ENCODE results near the gene LRRIQ1. TPM values are rescaled to one million over a fixed set of nuclear protein-coding genes. Genes with fewer than 3 reads are reported as not detected.

The LRRIQ1 gene
- total RNA-seq, 4 donors from 2014 or later: 1.6 to 5.4 (median 3.4) TPM

- Histone ChIP-seq H3K4me1 (no peaks in the 10 kb centered on the region), H3K27me3 (no peaks in the 10 kb centered on the region), H3K36me3 (no peaks in the 10 kb centered on the region), H3K27ac (no peak overlapping the region), H3K4me3 (no peak overlapping the region), H3K9me3 (no peaks in the 10 kb centered on the region)
- 3 to 8% methylated on average over 1 of the region's 1 CpG for WGBS, 2 donors
- TF ChIP-seq EP300 (IDR thresholded peaks at IDR 0.05): no peak
- no peak for TF ChIP-seq POLR2A (IDR thresholded peaks at IDR 0.05)
- TF ChIP-seq, protein P1, sequence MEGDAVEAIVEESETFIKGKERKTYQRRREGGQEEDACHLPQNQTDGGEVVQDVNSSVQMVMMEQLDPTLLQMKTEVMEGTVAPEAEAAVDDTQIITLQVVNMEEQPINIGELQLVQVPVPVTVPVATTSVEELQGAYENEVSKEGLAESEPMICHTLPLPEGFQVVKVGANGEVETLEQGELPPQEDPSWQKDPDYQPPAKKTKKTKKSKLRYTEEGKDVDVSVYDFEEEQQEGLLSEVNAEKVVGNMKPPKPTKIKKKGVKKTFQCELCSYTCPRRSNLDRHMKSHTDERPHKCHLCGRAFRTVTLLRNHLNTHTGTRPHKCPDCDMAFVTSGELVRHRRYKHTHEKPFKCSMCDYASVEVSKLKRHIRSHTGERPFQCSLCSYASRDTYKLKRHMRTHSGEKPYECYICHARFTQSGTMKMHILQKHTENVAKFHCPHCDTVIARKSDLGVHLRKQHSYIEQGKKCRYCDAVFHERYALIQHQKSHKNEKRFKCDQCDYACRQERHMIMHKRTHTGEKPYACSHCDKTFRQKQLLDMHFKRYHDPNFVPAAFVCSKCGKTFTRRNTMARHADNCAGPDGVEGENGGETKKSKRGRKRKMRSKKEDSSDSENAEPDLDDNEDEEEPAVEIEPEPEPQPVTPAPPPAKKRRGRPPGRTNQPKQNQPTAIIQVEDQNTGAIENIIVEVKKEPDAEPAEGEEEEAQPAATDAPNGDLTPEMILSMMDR (IDR thresholded peaks at IDR 0.05): peak in 2 of 5 experiments; percentile 31 to 32
- DNase-seq (ENCODE audit: low spot score in 2 of 2): no peak
These were observed 40.7 kb downstream of the LRRIQ1 start for GRCh38 chr12:85076688-85077430.

DNA sequence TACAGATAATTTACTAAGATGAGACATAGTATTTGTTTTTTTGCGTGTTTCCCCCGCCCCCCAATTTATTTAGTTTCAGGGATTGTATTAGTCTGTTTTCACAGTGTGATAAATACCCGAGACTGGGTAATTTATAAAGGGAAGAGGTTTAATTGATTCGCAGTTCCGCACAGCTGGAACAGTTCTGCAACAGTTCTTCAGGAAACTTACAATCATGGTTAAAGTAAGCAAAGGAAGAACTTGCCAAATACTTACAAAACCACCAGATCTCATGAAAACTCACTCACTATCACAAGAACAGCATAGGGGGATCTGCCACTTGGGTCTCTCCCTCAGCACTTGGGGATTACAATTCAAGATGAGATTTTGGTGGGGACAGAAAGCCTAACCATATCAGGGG, 48.9 kb downstream of the LRRIQ1 start:
- H3K4me1 ChIP-seq: no peaks in the 10 kb centered on the region
- no peak overlapping the region for H3K27ac ChIP-seq
- WGBS, 2 donors: 91% methylated on average over 5 of the region's 5 CpGs
- no peaks in the 10 kb centered on the region for H3K27me3 ChIP-seq
- DNase-seq (ENCODE audit: low spot score in 2 of 2): no peak
- no peak for TF ChIP-seq EP300 (IDR thresholded peaks at IDR 0.05)
- no peak for TF ChIP-seq POLR2A (IDR thresholded peaks at IDR 0.05)
- TF ChIP-seq, protein P1 (IDR thresholded peaks at IDR 0.05): no peak
- H3K4me3 ChIP-seq: no peak overlapping the region
- no peaks in the 10 kb centered on the region for H3K36me3 ChIP-seq
- H3K9me3 ChIP-seq: no peaks in the 10 kb centered on the region

- TF ChIP-seq POLR2A (IDR thresholded peaks at IDR 0.05) (no peak), EP300 (IDR thresholded peaks at IDR 0.05) (no peak)
- TF ChIP-seq, protein P1 (IDR thresholded peaks at IDR 0.05): no peak
- DNase-seq (ENCODE audit: low spot score in 2 of 2): no peak
- WGBS, 2 donors: 70 to 85% methylated on average over 4 to 5 of the region's 5 CpGs
- Histone ChIP-seq H3K27ac (no peak overlapping the region), H3K36me3 (no peaks in the 10 kb centered on the region), H3K27me3 (no peaks in the 10 kb centered on the region), H3K9me3 (no peaks in the 10 kb centered on the region), H3K4me1 (no peaks in the 10 kb centered on the region), H3K4me3 (no peak overlapping the region)
These were observed 53.6 kb downstream of the LRRIQ1 start for GRCh38 chr12:85089792-85090191.

DNA sequence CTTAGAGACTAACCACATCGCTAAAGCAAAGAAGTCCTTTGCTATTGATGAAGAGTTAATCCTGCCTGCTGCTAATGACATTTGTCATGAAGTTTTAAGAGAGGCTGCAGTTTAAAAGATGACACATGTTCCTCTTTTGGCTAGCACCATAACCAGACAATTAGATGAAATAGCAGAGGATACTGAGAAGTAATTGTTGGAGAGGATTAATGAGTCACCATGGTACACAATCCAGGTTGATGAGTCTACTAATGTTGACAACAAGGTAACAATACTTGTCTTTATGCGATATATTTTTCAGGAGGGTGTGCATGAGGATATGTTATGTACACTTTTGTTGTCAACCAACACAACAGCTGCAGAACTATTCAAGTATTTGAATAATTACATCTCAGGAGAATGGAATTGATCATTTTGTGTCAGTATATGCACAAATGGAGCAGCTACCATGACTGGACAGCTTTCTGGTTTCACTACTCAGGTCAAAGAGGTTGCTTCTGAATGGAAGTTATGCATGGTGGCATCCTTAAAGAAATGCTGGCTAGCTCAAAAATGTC, 56.7 kb downstream of the LRRIQ1 start:
- 67 to 72% methylated on average over 2 of the region's 2 CpGs for WGBS, 2 donors
- no peak overlapping the region for H3K4me3 ChIP-seq
- H3K36me3 ChIP-seq: no peaks in the 10 kb centered on the region
- TF ChIP-seq POLR2A (IDR thresholded peaks at IDR 0.05) (no peak), EP300 (IDR thresholded peaks at IDR 0.05) (no peak)
- TF ChIP-seq, protein P1 (IDR thresholded peaks at IDR 0.05): no peak
- no peak for DNase-seq (ENCODE audit: low spot score in 2 of 2)
- H3K4me1 ChIP-seq: no peaks in the 10 kb centered on the region
- no peaks in the 10 kb centered on the region for H3K27me3 ChIP-seq
- H3K9me3 ChIP-seq: no peaks in the 10 kb centered on the region
- no peak overlapping the region for H3K27ac ChIP-seq

DNA sequence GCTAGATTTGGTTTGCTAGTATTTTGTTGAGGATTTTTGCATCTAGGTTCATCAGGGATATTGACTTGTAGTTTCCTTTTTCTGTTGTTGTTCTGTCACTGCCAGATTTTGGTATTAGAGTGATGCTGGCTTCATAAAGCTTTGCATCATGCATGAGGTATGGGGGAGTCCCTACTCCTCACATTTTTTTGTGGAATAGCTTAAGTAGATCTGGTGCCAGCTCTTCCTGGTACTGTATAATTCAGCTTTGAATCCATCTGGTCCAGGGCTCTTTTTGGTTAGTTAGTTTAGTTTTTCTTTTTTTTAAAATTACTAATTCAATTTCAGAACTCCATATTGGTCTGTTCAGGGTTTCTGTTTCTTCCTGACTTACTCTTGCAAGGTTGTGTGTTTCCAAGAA, 59.4 kb downstream of the LRRIQ1 start:
- no peak for TF ChIP-seq POLR2A (IDR thresholded peaks at IDR 0.05)
- TF ChIP-seq, protein P1 (IDR thresholded peaks at IDR 0.05): no peak
- TF ChIP-seq EP300 (IDR thresholded peaks at IDR 0.05): no peak
- H3K27me3 ChIP-seq: no peaks in the 10 kb centered on the region
- DNase-seq (ENCODE audit: low spot score in 2 of 2): no peak
- H3K4me3 ChIP-seq: no peak overlapping the region
- H3K27ac ChIP-seq: no peak overlapping the region
- H3K4me1 ChIP-seq: no peaks in the 10 kb centered on the region
- H3K36me3 ChIP-seq: no peaks in the 10 kb centered on the region
- no peaks in the 10 kb centered on the region for H3K9me3 ChIP-seq
